MM.1S (cell line): ENCODE results near the gene CTNNBIP1.

ENCODE experiments used
- DNase-seq: peaks from one replicate; pipeline ENCODE4 v3.0.0-alpha.2; 2015
- H2AFZ ChIP-seq: fragments of 300-600 bp; sonication (generic); 2 replicates; pipeline ENCODE4 v1.6.0; 2016; ENCODE audit warnings: antibody characterized with exemption, low read length
- H3F3A ChIP-seq: fragments of 300-600 bp; sonication (generic); 2 replicates; pipeline ENCODE4 v1.6.1; 2016; ENCODE audit warnings: mild to moderate bottlenecking, antibody characterized with exemption, low read length, moderate library complexity, mixed read lengths; ENCODE audit not compliant: insufficient read depth
- H3K27ac ChIP-seq: fragments of 300-600 bp; sonication (generic); 2 replicates; pipeline ENCODE4 v1.5.1; 2016; ENCODE audit warnings: mild to moderate bottlenecking, low read length
- H3K27me3 ChIP-seq: fragments of 300-600 bp; sonication (generic); replicated peaks from 2 replicates; pipeline ENCODE4 v1.6.0; 2016; ENCODE audit warnings: low read length; ENCODE audit not compliant: insufficient read depth
- H3K36me3 ChIP-seq: fragments of 300-600 bp; sonication (generic); replicated peaks from 2 replicates; pipeline ENCODE4 v1.6.1; 2016; ENCODE audit warnings: mild to moderate bottlenecking, low read length, mixed read lengths; ENCODE audit not compliant: insufficient read depth
- H3K4me1 ChIP-seq: fragments of 300-600 bp; sonication (generic); 2 replicates; pipeline ENCODE4 v1.6.1; 2016; ENCODE audit warnings: low read length, mixed read lengths
- H3K4me2 ChIP-seq: fragments of 300-600 bp; sonication (generic); 2 replicates; pipeline ENCODE4 v1.6.0; 2016; ENCODE audit warnings: low read depth, low read length
- H3K4me3 ChIP-seq: fragments of 300-600 bp; sonication (generic); 2 replicates; pipeline ENCODE4 v1.5.1; 2016; ENCODE audit warnings: low read length, mixed read lengths
- H3K79me2 ChIP-seq: fragments of 300-600 bp; sonication (generic); 2 replicates; pipeline ENCODE4 v1.6.1; 2016; ENCODE audit warnings: mixed run types, low read length, mixed read lengths
- H3K9ac ChIP-seq: fragments of 300-600 bp; sonication (generic); 2 replicates; pipeline ENCODE4 v1.6.1; 2016; ENCODE audit warnings: low read length, mixed read lengths
- H3K9me2 ChIP-seq: fragments of 300-600 bp; sonication (generic); replicated peaks from 2 replicates; pipeline ENCODE4 v1.6.1; 2016; ENCODE audit warnings: mild to moderate bottlenecking, low read length, mixed read lengths; ENCODE audit not compliant: insufficient read depth
- H3K9me3 ChIP-seq: fragments of 300-600 bp; sonication (generic); replicated peaks from 2 replicates; pipeline ENCODE4 v1.6.1; 2016; ENCODE audit warnings: mild to moderate bottlenecking, low read length, mixed read lengths; ENCODE audit not compliant: insufficient read depth
- H4K20me1 ChIP-seq: fragments of 300-600 bp; sonication (generic); 2 replicates; pipeline ENCODE4 v1.6.1; 2016; ENCODE audit warnings: mild to moderate bottlenecking, low read length, moderate library complexity, mixed read lengths; ENCODE audit not compliant: insufficient read depth
- CTCF ChIP-seq: fragments of 300-600 bp; sonication (generic); IDR thresholded peaks from 2 replicates; pipeline ENCODE4 v1.5.1; 2016; ENCODE audit warnings: antibody characterized with exemption, low read length, mixed read lengths
- EZH2 ChIP-seq: fragments of 300-600 bp; sonication (generic); optimal IDR thresholded peaks from 2 replicates; pipeline ENCODE3; 2017; ENCODE audit warnings: low read depth, mild to moderate bottlenecking, antibody characterized with exemption, low read length, mixed read lengths
- EZH2phosphoT487 ChIP-seq: fragments of 300-600 bp; sonication (generic); IDR thresholded peaks from 2 replicates; pipeline ENCODE4 v1.6.1; 2018; ENCODE audit warnings: antibody characterized with exemption, low read length

CTNNBIP1 gene

GRCh38 chr1:9848022-9848421, 62.0 kb downstream of the CTNNBIP1 start:
- Histone ChIP-seq H2AFZ (no peak overlapping the region), H3K79me2 (no peaks in the 10 kb centered on the region), H3K27ac (no peak overlapping the region), H3F3A (no peaks in the 10 kb centered on the region), H3K9me2 (no peaks in the 10 kb centered on the region), H3K9me3 (no peaks in the 10 kb centered on the region), H3K4me2 (no peak overlapping the region), H3K9ac (no peak overlapping the region), H3K4me1 (no peaks in the 10 kb centered on the region), H3K36me3 (no peaks in the 10 kb centered on the region), H4K20me1 (no peaks in the 10 kb centered on the region), H3K27me3 (no peaks in the 10 kb centered on the region), H3K4me3 (no peak overlapping the region)
- TF ChIP-seq CTCF = no peak
- no peak for TF ChIP-seq EZH2
- no peak for TF ChIP-seq EZH2phosphoT487
- no peak for DNase-seq

GRCh38 chr1:9847269-9847668, 62.8 kb downstream of the CTNNBIP1 start:
- no peaks in the 10 kb centered on the region for H3K9me2 ChIP-seq
- no peaks in the 10 kb centered on the region for H3K79me2 ChIP-seq
- no peaks in the 10 kb centered on the region for H3K27me3 ChIP-seq
- no peaks in the 10 kb centered on the region for H3K36me3 ChIP-seq
- no peak overlapping the region for H3K9ac ChIP-seq
- no peak overlapping the region for H2AFZ ChIP-seq
- H3K9me3 ChIP-seq = no peaks in the 10 kb centered on the region
- H3K27ac ChIP-seq = no peak overlapping the region
- no peak overlapping the region for H3K4me3 ChIP-seq
- H3K4me1 ChIP-seq = no peaks in the 10 kb centered on the region
- H3F3A ChIP-seq = no peaks in the 10 kb centered on the region
- H4K20me1 ChIP-seq = no peaks in the 10 kb centered on the region
- DNase-seq = no peak
- TF ChIP-seq EZH2phosphoT487 = no peak
- no peak for TF ChIP-seq CTCF
- no peak for TF ChIP-seq EZH2
- no peak overlapping the region for H3K4me2 ChIP-seq

DNA sequence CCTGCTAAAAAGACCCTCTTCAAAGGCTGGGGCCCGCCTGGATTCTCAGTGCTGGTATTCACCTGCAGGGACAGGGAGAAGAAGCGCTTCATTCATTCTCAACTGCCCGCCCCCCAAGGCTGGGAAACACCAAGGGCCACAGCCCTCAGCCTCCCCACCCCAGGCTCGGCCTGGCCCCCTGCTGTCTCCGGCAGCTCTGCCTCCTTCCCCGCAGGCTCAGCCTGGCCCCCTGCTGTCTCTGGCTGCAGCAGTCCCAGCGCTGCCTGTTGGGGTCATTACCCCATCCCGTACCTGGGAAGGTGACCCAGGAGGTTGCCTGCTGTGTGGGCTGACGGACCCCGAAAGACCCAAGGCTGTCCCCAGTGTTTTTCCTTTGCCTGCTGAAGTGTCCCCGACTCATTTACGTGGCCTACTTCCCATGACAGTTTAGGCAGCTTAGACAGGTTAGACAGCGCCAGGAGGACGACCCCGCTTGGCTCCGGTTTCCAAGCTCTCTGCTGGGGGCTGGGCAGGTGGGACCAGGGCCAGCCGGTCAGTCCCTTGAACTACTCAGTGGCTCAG, 63.4 kb downstream of the CTNNBIP1 start:
- H3K9me3 ChIP-seq = no peaks in the 10 kb centered on the region
- H3K9ac ChIP-seq = no peak overlapping the region
- no peak for TF ChIP-seq CTCF
- TF ChIP-seq EZH2 = no peak
- TF ChIP-seq EZH2phosphoT487 = no peak
- H3K4me3 ChIP-seq = no peak overlapping the region
- H3K4me1 ChIP-seq = no peaks in the 10 kb centered on the region
- no peak overlapping the region for H3K27ac ChIP-seq
- no peak overlapping the region for H3K4me2 ChIP-seq
- no peaks in the 10 kb centered on the region for H3F3A ChIP-seq
- H3K9me2 ChIP-seq = no peaks in the 10 kb centered on the region
- H2AFZ ChIP-seq = no peak overlapping the region
- no peaks in the 10 kb centered on the region for H4K20me1 ChIP-seq
- no peaks in the 10 kb centered on the region for H3K36me3 ChIP-seq
- no peaks in the 10 kb centered on the region for H3K27me3 ChIP-seq
- no peak for DNase-seq
- H3K79me2 ChIP-seq = no peaks in the 10 kb centered on the region
